Parathyroid adenoma (tissue), 2 donors: ENCODE measurements around the gene DGKB.

Experiments used
- H2AFZ ChIP-seq: fragments of 300-600 bp; sonication (generic); one replicate; pipeline ENCODE4 v1.7.0; 2017; ENCODE audit warnings: antibody characterized with exemption, mild to moderate bottlenecking
- H3K27ac ChIP-seq: fragments of 300-600 bp; sonication (generic); one replicate; pipeline ENCODE4 v1.7.0; 2017
- H3K27me3 ChIP-seq: fragments of 300-600 bp; sonication (generic); one replicate; pipeline ENCODE4 v1.7.0; 2017; ENCODE audit warnings: low read length; ENCODE audit not compliant: control insufficient read depth, insufficient read depth
- H3K36me3 ChIP-seq: fragments of 300-600 bp; sonication (generic); one replicate; pipeline ENCODE4 v1.7.0; 2017; ENCODE audit warnings: low read length; ENCODE audit not compliant: control insufficient read depth, insufficient read depth
- H3K4me1 ChIP-seq: fragments of 300-600 bp; sonication (generic); one replicate; pipeline ENCODE4 v1.7.0; 2017; ENCODE audit warnings: control low read depth
- H3K4me2 ChIP-seq: fragments of 300-600 bp; sonication (generic); one replicate; pipeline ENCODE4 v1.7.0; 2017; ENCODE audit warnings: low read length
- H3K4me3 ChIP-seq: fragments of 300-600 bp; sonication (generic); one replicate; pipeline ENCODE4 v1.7.0; 2017; ENCODE audit warnings: low read depth, low read length
- H3K79me2 ChIP-seq: fragments of 300-600 bp; sonication (generic); one replicate; pipeline ENCODE4 v1.7.0; 2017; ENCODE audit warnings: control low read depth
- H3K9ac ChIP-seq: fragments of 300-600 bp; sonication (generic); one replicate; pipeline ENCODE4 v1.7.0; 2017; ENCODE audit warnings: mild to moderate bottlenecking
- H3K9me3 ChIP-seq: fragments of 300-600 bp; sonication (generic); one replicate; pipeline ENCODE4 v1.7.0; 2017; ENCODE audit warnings: low read length; ENCODE audit not compliant: control insufficient read depth
- CTCF ChIP-seq: fragments of 300-600 bp; sonication (generic); IDR thresholded peaks from one replicate; pipeline ENCODE4 v1.7.0; 2017; ENCODE audit warnings: antibody characterized with exemption, mild to moderate bottlenecking
- donor health status: primary hyperparathyroidism.

The DGKB gene

GRCh38 chr7:14420768-14421167 lies 481.8 kb downstream of the DGKB start:
- Histone ChIP-seq H3K79me2 (no peaks in the 10 kb centered on the region), H3K27ac (no peak overlapping the region), H3K4me1 (no peaks in the 10 kb centered on the region), H3K4me2 (no peak overlapping the region), H2AFZ (no peak overlapping the region), H3K36me3 (no peaks in the 10 kb centered on the region), H3K9me3 (no peaks in the 10 kb centered on the region), H3K27me3 (no peaks in the 10 kb centered on the region), H3K4me3 (no peak overlapping the region), H3K9ac (no peak overlapping the region)
- no peak for TF ChIP-seq CTCF

- no peak for TF ChIP-seq CTCF
- no peaks in the 10 kb centered on the region for H3K27me3 ChIP-seq
- H3K27ac ChIP-seq = no peak overlapping the region
- H3K4me3 ChIP-seq = no peak overlapping the region
- no peak overlapping the region for H2AFZ ChIP-seq
- no peak overlapping the region for H3K4me2 ChIP-seq
- no peaks in the 10 kb centered on the region for H3K9me3 ChIP-seq
- H3K79me2 ChIP-seq = no peaks in the 10 kb centered on the region
- no peaks in the 10 kb centered on the region for H3K36me3 ChIP-seq
- H3K4me1 ChIP-seq = no peaks in the 10 kb centered on the region
- no peak overlapping the region for H3K9ac ChIP-seq
These were observed 483.0 kb downstream of the DGKB start for GRCh38 chr7:14419531-14419930.

GRCh38 chr7:14418633-14419032 lies 483.9 kb downstream of the DGKB start:
- no peak overlapping the region for H3K9ac ChIP-seq
- H3K9me3 ChIP-seq = no peaks in the 10 kb centered on the region
- no peaks in the 10 kb centered on the region for H3K27me3 ChIP-seq
- H3K36me3 ChIP-seq = no peaks in the 10 kb centered on the region
- H3K4me1 ChIP-seq = no peaks in the 10 kb centered on the region
- no peak overlapping the region for H3K27ac ChIP-seq
- no peak overlapping the region for H3K4me2 ChIP-seq
- H2AFZ ChIP-seq = no peak overlapping the region
- H3K79me2 ChIP-seq = no peaks in the 10 kb centered on the region
- H3K4me3 ChIP-seq = no peak overlapping the region
- no peak for TF ChIP-seq CTCF

GRCh38 chr7:14414274-14414986 lies 488.1 kb downstream of the DGKB start:
- Histone ChIP-seq H3K9ac (no peak overlapping the region), H3K36me3 (no peaks in the 10 kb centered on the region), H3K27ac (no peak overlapping the region), H3K4me2 (no peak overlapping the region), H2AFZ (no peak overlapping the region), H3K9me3 (no peaks in the 10 kb centered on the region), H3K79me2 (no peaks in the 10 kb centered on the region), H3K27me3 (no peaks in the 10 kb centered on the region), H3K4me3 (no peak overlapping the region), H3K4me1 (no peaks in the 10 kb centered on the region)
- TF ChIP-seq CTCF = no peak
